ENCODE measurements around the gene CCDC136.

DNA sequence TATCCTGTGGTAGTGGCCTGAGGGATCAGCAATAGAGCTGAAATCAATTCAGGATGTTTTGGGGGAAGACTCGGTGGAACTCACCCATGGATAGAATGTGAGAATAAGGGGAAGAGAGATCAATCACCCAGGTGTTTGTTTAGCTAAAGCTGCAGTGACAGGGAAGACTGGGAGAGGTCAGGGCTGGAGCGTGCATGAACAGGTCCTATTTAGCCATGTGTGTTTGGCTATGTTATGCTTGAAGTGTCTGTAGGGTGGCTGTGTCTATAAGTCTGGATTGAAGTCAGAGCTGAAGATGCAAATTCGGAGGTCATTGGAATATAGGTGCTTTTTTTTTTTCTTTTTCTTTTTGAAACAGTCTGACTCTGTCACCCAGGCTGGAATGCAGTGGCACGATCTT lies 75.5 kb downstream of the CCDC136 start:
- TF ChIP-seq, protein P1, sequence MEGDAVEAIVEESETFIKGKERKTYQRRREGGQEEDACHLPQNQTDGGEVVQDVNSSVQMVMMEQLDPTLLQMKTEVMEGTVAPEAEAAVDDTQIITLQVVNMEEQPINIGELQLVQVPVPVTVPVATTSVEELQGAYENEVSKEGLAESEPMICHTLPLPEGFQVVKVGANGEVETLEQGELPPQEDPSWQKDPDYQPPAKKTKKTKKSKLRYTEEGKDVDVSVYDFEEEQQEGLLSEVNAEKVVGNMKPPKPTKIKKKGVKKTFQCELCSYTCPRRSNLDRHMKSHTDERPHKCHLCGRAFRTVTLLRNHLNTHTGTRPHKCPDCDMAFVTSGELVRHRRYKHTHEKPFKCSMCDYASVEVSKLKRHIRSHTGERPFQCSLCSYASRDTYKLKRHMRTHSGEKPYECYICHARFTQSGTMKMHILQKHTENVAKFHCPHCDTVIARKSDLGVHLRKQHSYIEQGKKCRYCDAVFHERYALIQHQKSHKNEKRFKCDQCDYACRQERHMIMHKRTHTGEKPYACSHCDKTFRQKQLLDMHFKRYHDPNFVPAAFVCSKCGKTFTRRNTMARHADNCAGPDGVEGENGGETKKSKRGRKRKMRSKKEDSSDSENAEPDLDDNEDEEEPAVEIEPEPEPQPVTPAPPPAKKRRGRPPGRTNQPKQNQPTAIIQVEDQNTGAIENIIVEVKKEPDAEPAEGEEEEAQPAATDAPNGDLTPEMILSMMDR (IDR thresholded peaks at IDR 0.05; ENCODE audit: insufficient read depth, low read length), result no peak
- no peak for TF ChIP-seq POLR2AphosphoS5 (IDR thresholded peaks at IDR 0.05; ENCODE audit: low read depth)

Measured in HL-60 (cell line).